Duodenal mucosa (tissue), 2 donors: Measurements from ENCODE around the gene TUFM.

Source experiments
- H3K27ac ChIP-seq: one replicate; pipeline ENCODE4 v1.7.0; 2013; ENCODE audit warnings: low read depth, low read length
- H3K27me3 ChIP-seq, 2 donors: one replicate each; pipeline ENCODE4 v1.7.0; 2013; ENCODE audit warnings: low read length in 2 of 2, control low read depth in 1 of 2; ENCODE audit not compliant: insufficient read depth in 2 of 2, control insufficient read depth in 1 of 2
- H3K36me3 ChIP-seq, 2 donors: one replicate each; pipeline ENCODE4 v1.7.0; 2013; ENCODE audit warnings: low read length in 2 of 2, control low read depth in 1 of 2; ENCODE audit not compliant: insufficient read depth in 2 of 2, control insufficient read depth in 1 of 2
- H3K4me1 ChIP-seq, 2 donors: one replicate each; pipeline ENCODE4 v1.7.0; 2013; ENCODE audit warnings: low read length in 2 of 2, control low read depth in 1 of 2; ENCODE audit not compliant: insufficient read depth in 2 of 2, control insufficient read depth in 1 of 2
- H3K4me3 ChIP-seq, 2 donors: one replicate each; pipeline ENCODE4 v1.7.0; 2013; ENCODE audit warnings: low read length in 2 of 2, low read depth in 1 of 2
- H3K9ac ChIP-seq, 2 donors: one replicate each; pipeline ENCODE4 v1.7.0; 2013; ENCODE audit warnings: low read length in 2 of 2, low read depth in 1 of 2
- H3K9me3 ChIP-seq, 2 donors: one replicate each; pipeline ENCODE4 v1.7.0; 2013; ENCODE audit warnings: low read length in 2 of 2, control low read depth in 1 of 2; ENCODE audit not compliant: control insufficient read depth in 1 of 2

The TUFM gene

DNA sequence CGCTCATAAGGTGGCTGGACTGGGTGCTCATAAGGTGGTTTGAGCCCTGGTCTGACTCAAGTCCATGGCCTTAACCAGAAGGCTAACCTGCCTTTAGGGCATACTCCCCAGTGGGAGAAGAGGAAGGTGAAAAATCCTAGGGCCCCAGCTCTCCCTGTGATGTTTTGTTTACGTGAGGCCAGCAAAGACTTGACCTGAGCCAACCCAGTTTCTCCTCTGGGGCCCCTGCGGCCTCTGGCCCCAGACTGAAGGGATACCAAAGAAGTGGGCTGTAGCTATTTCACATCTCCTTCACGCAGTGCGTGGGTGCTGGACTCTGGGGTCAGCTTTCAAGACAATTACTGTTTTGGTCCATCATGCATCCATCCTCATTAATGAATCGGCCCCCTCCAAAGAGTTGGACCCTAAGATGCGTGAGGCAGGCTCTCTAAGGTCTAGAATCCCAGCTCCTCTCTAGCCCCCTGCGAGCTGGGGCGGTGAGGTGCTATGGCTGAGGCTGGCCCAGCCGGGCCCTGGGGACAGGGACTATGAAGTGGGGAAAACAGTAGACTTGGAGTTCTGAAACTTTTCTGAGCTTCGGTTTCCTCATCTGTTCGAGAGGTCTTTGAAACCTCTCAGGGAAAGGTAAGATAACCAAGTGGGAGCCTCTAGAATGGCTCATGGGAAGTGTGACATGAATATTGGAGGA is 19.0 kb upstream of the TUFM start:
- peak overlapping the region; percentile 93 to 98 for H3K9ac ChIP-seq
- no peaks in the 10 kb centered on the region for H3K27me3 ChIP-seq
- no peaks in the 10 kb centered on the region for H3K9me3 ChIP-seq
- H3K4me1 ChIP-seq: peaks cover 15 to 18% of the 10 kb centered on the region in 2 donors
- no peak overlapping the region for H3K27ac ChIP-seq
- H3K36me3 ChIP-seq: peaks cover 25 to 31% of the 10 kb centered on the region in 2 donors
- H3K4me3 ChIP-seq: peak overlapping the region; percentile 80 to 91

DNA sequence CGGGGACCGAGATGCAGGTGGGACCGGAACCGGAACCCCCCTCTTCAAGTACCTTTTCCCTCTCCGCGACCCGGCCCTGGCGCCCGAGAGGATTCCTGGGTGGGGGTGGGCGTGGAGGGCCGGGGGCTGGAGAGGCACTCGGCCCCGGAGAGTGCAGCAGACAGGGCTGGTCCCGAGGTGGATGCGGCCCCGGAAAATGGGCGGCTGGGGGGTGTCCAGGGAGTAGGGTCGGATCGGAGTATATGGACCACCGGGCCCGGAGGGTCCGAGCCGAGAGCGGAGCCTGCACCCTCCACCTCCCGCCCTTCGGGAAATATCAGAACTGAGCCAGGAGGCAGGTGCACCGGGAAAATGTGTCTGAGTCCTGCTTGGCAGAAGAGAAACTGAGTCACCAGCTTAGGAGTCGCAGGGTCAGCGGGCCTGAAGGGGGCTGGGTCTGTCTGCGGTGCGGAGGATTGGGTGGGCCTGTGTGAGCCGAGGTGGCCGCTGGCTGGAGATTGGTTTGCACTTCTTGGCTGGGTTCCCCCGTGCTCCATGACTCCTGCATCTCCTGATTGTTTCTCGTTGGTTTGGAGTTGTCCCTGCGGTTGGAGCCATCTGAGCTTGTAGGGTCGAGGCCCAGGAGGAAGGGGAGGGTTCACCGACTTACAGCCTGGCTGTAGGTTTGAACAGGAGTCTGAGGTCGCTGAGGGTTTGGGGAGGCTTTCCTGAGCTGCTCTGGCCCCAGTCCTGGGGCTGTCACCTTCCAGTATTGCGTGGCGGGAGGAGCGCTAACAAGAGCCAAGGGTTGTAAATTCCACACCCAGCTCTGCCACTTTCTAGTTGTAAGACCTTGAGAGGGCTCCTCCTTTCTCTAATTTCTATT is 18.0 kb upstream of the TUFM start:
- H3K36me3 ChIP-seq: peaks cover 15 to 21% of the 10 kb centered on the region in 2 donors
- peak overlapping the region; percentile 80 to 91 for H3K4me3 ChIP-seq
- no peaks in the 10 kb centered on the region for H3K9me3 ChIP-seq
- peak overlapping the region; percentile 93 to 98 for H3K9ac ChIP-seq
- no peaks in the 10 kb centered on the region for H3K27me3 ChIP-seq
- H3K4me1 ChIP-seq: peaks cover 15 to 18% of the 10 kb centered on the region in 2 donors
- H3K27ac ChIP-seq: peak overlapping the region; percentile 93

DNA sequence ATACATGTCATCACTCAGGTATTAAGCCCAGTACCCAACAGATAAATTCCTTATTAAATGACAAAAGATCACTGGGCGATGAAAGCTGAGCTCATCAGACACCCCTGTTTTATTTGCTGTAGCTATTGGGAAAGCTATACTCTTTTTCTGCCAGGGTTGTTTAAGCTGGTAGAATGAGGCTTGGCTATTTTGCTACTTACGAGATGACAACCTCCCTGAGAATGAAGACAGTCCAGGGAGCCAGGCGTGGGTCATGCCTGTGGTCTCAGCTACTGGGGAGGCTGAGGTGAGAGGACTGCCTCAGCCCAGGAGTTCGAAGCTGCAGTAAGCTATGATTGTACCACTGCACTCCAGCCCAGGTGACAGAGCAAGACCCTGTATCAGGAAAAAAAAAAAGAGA is 13.2 kb upstream of the TUFM start:
- Histone ChIP-seq H3K27me3 (no peaks in the 10 kb centered on the region), H3K9me3 (no peaks in the 10 kb centered on the region), H3K27ac (no peak overlapping the region), H3K9ac (no peak overlapping the region), H3K4me3 (no peak overlapping the region), H3K4me1 (peaks cover 3% of the 10 kb centered on the region in 2 donors), H3K36me3 (no peaks in the 10 kb centered on the region)

- no peak overlapping the region for H3K27ac ChIP-seq
- no peaks in the 10 kb centered on the region for H3K4me1 ChIP-seq
- no peaks in the 10 kb centered on the region for H3K9me3 ChIP-seq
- H3K9ac ChIP-seq: no peak overlapping the region
- no peaks in the 10 kb centered on the region for H3K36me3 ChIP-seq
- H3K27me3 ChIP-seq: no peaks in the 10 kb centered on the region
- no peak overlapping the region for H3K4me3 ChIP-seq
These were observed 12.3 kb upstream of the TUFM start for GRCh38 chr16:28858421-28858820.

- Histone ChIP-seq H3K4me1 (peaks cover 19% of the 10 kb centered on the region in 2 donors), H3K27ac (peak overlapping the region; percentile 67), H3K36me3 (peaks cover 22 to 30% of the 10 kb centered on the region in 2 donors), H3K27me3 (no peaks in the 10 kb centered on the region), H3K9ac (peak overlapping the region; percentile 60 to 91), H3K4me3 (peak overlapping the region; percentile 93 to 96), H3K9me3 (no peaks in the 10 kb centered on the region)
These were observed 755 bp upstream of the TUFM start for GRCh38 chr16:28846933-28847273.

- peak overlapping the region; percentile 90 to 91 for H3K9ac ChIP-seq
- H3K27me3 ChIP-seq: no peaks in the 10 kb centered on the region
- H3K36me3 ChIP-seq: peaks cover 22 to 32% of the 10 kb centered on the region in 2 donors
- H3K4me3 ChIP-seq: peak overlapping the region; percentile 93 to 96
- H3K27ac ChIP-seq: peak overlapping the region; percentile 58
- H3K4me1 ChIP-seq: peaks cover 19% of the 10 kb centered on the region in 2 donors
- H3K9me3 ChIP-seq: no peaks in the 10 kb centered on the region
These were observed 428 bp downstream of the TUFM start for GRCh38 chr16:28845761-28846079.

DNA sequence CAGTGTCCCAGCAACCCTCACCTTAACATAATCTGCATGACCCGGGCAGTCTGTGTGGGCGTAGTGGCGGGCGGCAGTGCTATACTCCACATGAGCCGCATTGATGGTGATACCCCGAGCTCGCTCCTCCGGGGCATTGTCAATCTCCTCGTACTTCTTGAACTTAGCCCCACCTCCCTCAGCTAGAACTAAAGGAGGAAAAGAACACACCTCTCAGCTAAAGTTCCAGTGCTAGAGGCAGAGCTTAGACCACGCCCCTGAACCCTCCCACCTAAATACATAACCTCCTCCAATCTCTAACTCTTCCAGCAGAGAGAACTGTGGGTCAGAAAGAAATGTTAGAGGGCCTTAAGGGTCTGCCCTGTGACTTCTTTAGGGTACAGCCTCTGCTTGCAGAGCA is 855 bp downstream of the TUFM start:
- H3K36me3 ChIP-seq: peaks cover 22 to 32% of the 10 kb centered on the region in 2 donors

GRCh38 chr16:28844226-28844885 is 1.8 kb downstream of the TUFM start:
- Histone ChIP-seq H3K9ac (no peak overlapping the region), H3K4me1 (peaks cover 19% of the 10 kb centered on the region in 2 donors), H3K36me3 (peaks cover 22 to 32% of the 10 kb centered on the region in 2 donors), H3K4me3 (peak overlapping the region in 1 of 2 donors; percentile 93), H3K27ac (no peak overlapping the region), H3K9me3 (no peaks in the 10 kb centered on the region), H3K27me3 (no peaks in the 10 kb centered on the region)

More for the DNA sequence above, 855 bp downstream of the TUFM start:
- peak overlapping the region; percentile 93 to 96 for H3K4me3 ChIP-seq
- H3K9me3 ChIP-seq: no peaks in the 10 kb centered on the region
- no peaks in the 10 kb centered on the region for H3K27me3 ChIP-seq
- peak overlapping the region; percentile 90 to 91 for H3K9ac ChIP-seq
- H3K27ac ChIP-seq: no peak overlapping the region
- peaks cover 19% of the 10 kb centered on the region in 2 donors for H3K4me1 ChIP-seq

- Histone ChIP-seq H3K4me1 (peaks cover 19% of the 10 kb centered on the region in 2 donors), H3K9me3 (no peaks in the 10 kb centered on the region), H3K27ac (no peak overlapping the region), H3K4me3 (no peak overlapping the region), H3K9ac (no peak overlapping the region), H3K27me3 (no peaks in the 10 kb centered on the region), H3K36me3 (peaks cover 22 to 37% of the 10 kb centered on the region in 2 donors)
These were observed 2.4 kb downstream of the TUFM start for GRCh38 chr16:28843766-28844165.

DNA sequence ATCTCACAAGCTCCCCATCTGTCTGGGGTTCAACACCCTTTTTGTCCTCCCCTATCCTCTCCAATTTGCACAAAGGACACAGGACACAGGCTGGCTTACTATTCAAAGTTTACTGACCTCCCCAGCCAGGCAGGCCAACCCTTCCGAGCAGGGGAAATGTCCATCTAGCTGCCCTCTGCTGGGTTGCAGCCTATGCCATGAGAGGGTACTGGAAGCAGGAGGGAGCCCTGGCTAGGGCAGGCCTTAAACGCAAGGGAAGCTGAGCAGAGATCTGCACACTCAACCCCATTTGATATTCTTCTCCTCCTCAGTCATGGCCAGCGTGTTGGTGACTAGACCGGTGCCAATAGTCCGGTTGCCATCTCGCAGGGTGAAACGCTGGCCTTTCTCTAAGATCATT is 3.5 kb downstream of the TUFM start:
- Histone ChIP-seq H3K36me3 (peaks cover 24 to 40% of the 10 kb centered on the region in 2 donors), H3K27me3 (no peaks in the 10 kb centered on the region), H3K9me3 (no peaks in the 10 kb centered on the region), H3K9ac (no peak overlapping the region), H3K27ac (no peak overlapping the region), H3K4me1 (peaks cover 19% of the 10 kb centered on the region in 2 donors), H3K4me3 (no peak overlapping the region)
